GM12878 (cell line): Measurements from ENCODE around the gene MMP19. TPM values are rescaled to one million over a fixed set of nuclear protein-coding genes. Genes with fewer than 3 reads are reported as not detected.

ENCODE experiments used
- ATAC-seq: fragments of 200-7000 bp; cut with Tn5 transposase; 3 replicates; pipeline ENCODE4 v1.9.1; 2020; ENCODE audit warnings: mild to moderate bottlenecking, moderate library complexity
- BruUV-seq: library from RNA; stranded (reverse); fragments of 400-500 nt; replicated peaks from 2 replicates; lab custom pipeline; 2021; lab: Mats Ljungman, UMichigan
- CTCF ChIA-PET: fragments of 300-600 bp; sonication (Branson Sonifier 250); formaldehyde crosslinking; extraction: SDS; loops from one replicate; lab custom pipeline; 2021; ENCODE audit warnings: inconsistent platforms; lab: Yijun Ruan, JAX
- POLR2A ChIA-PET: fragments of 350-600 bp; formaldehyde crosslinking; extraction: SDS; loops from one replicate; lab custom pipeline; 2021; ENCODE audit warnings: inconsistent platforms; lab: Charles Lee
- RAD21 ChIA-PET: fragments of 300-600 bp; sonication (Branson Sonifier 250); formaldehyde crosslinking; loops from one replicate; lab custom pipeline; 2023; ENCODE audit warnings: antibody characterized with exemption; ENCODE audit not compliant: unreplicated experiment; lab: Charles Lee
- SMC1A ChIA-PET: fragments of 300-600 bp; sonication (Branson Sonifier 250); formaldehyde crosslinking; loops from one replicate; lab custom pipeline; 2023; ENCODE audit not compliant: unreplicated experiment, uncharacterized antibody; lab: Charles Lee
- DNase-seq: peaks from one replicate; pipeline ENCODE4 v3.0.0-alpha.2; 2011; ENCODE audit warnings: low read depth, low spot score
- FAIRE-seq: peaks from 3 replicates; lab custom pipeline; 2011; peaks lifted over from hg19 to GRCh38; lab: Jason Lieb, UNC
- H2AFZ ChIP-seq: 2 replicates; pipeline ENCODE4 v1.6.0; 2011; ENCODE audit warnings: low read depth, low read length, control low read depth; ENCODE audit not compliant: control insufficient read depth
- H3K27ac ChIP-seq: 2 replicates; pipeline ENCODE4 v1.5.1; 2011; ENCODE audit warnings: control low read depth; ENCODE audit not compliant: control insufficient read depth, insufficient read depth
- H3K27me3 ChIP-seq, 2 experiments: replicated peaks in 1 of 2; 2 replicates each; pipeline versions ENCODE4 v1.6.0 to v1.6.1; 2011; ENCODE audit warnings: low read length in 1 of 2; ENCODE audit not compliant: control insufficient read depth in 2 of 2, insufficient read depth in 2 of 2
- H3K36me3 ChIP-seq, 2 experiments: 2 replicates each; pipeline ENCODE4 v1.5.1; 2011; ENCODE audit warnings: low read length in 1 of 2; ENCODE audit not compliant: control insufficient read depth in 2 of 2, insufficient read depth in 2 of 2
- H3K4me1 ChIP-seq: 2 replicates; pipeline ENCODE4 v1.6.1; 2011; ENCODE audit warnings: mild to moderate bottlenecking, low read length, moderate library complexity, mixed read lengths; ENCODE audit not compliant: control insufficient read depth, insufficient read depth
- H3K4me2 ChIP-seq: 2 replicates; pipeline ENCODE4 v1.6.0; 2011; ENCODE audit warnings: control low read depth; ENCODE audit not compliant: control insufficient read depth, insufficient read depth
- H3K4me3 ChIP-seq: fragments of 200-600 bp; sonication (generic); 2 replicates; pipeline ENCODE4 v1.5.1; 2016
- H3K79me2 ChIP-seq: 2 replicates; pipeline ENCODE4 v1.6.0; 2011; ENCODE audit warnings: low read length; ENCODE audit not compliant: control insufficient read depth, insufficient read depth
- H3K9ac ChIP-seq: 2 replicates; pipeline ENCODE4 v1.8.0; 2011; ENCODE audit warnings: low read length, control low read depth, mixed read lengths; ENCODE audit not compliant: control insufficient read depth, insufficient read depth
- H3K9me3 ChIP-seq: replicated peaks from 3 replicates; pipeline ENCODE4 v1.5.1; 2011; ENCODE audit warnings: mild to moderate bottlenecking, low read length; ENCODE audit not compliant: control insufficient read depth, insufficient read depth
- H4K20me1 ChIP-seq: 2 replicates; pipeline ENCODE4 v1.6.0; 2011; ENCODE audit not compliant: control insufficient read depth, insufficient read depth
- JUNB ChIP-seq: IDR thresholded peaks from 2 replicates; pipeline ENCODE4 v1.6.1; 2016; ENCODE audit warnings: antibody characterized with exemption, mild to moderate bottlenecking
- KAT2A ChIP-seq: conservative IDR thresholded peaks from 2 replicates; pipeline ENCODE4 v1.6.1; 2011; ENCODE audit warnings: low read depth, low read length; ENCODE audit not compliant: control insufficient read depth
- KDM1A ChIP-seq: fragments of 200-600 bp; sonication (generic); IDR thresholded peaks from 2 replicates; pipeline ENCODE4 v1.6.1; 2016; ENCODE audit warnings: borderline replicate concordance
- MEF2A ChIP-seq: IDR thresholded peaks from 2 replicates; pipeline ENCODE4 v1.6.1; 2011; ENCODE audit warnings: low read depth, mild to moderate bottlenecking, low read length, moderate library complexity; ENCODE audit not compliant: insufficient read depth
- MTA3 ChIP-seq: IDR thresholded peaks from 2 replicates; pipeline ENCODE4 v1.6.1; 2012; ENCODE audit warnings: low read length, inconsistent platforms, borderline replicate concordance
- MXI1 ChIP-seq: fragments of 150-350 bp; IDR thresholded peaks from 2 replicates; pipeline ENCODE4 v1.6.1; 2011; ENCODE audit warnings: low read depth, mild to moderate bottlenecking, inconsistent platforms, low read length, improper control_type of control experiment
- PAX8 ChIP-seq: fragments of 450-650 bp; IDR thresholded peaks from 2 replicates; pipeline ENCODE4 v1.6.1; 2017; ENCODE audit warnings: mild to moderate bottlenecking, moderate library complexity
- POU2F2 ChIP-seq: IDR thresholded peaks from 3 replicates; pipeline ENCODE4 v1.6.1; 2011; ENCODE audit warnings: low read depth, mild to moderate bottlenecking, low read length, borderline replicate concordance
- PRDM15 ChIP-seq: fragments of 450-650 bp; formaldehyde crosslinking; IDR thresholded peaks from 2 replicates; pipeline ENCODE4 v1.4.0; 2020; ENCODE audit warnings: mild to moderate bottlenecking, moderate library complexity
- SIN3A ChIP-seq: IDR thresholded peaks from 2 replicates; pipeline ENCODE4 v1.6.1; 2012; ENCODE audit warnings: low read depth, low read length, improper control_type of control experiment
- SMC3 ChIP-seq: IDR thresholded peaks from 2 replicates; pipeline ENCODE4 v1.6.1; 2011; ENCODE audit warnings: low read length, improper control_type of control experiment, borderline replicate concordance
- ZBED1 ChIP-seq: IDR thresholded peaks from 2 replicates; pipeline ENCODE4 v1.6.1; 2016; ENCODE audit warnings: borderline replicate concordance
- WGBS: methylation state at CpG from one replicate; pipeline ENCODE4 v1.1.6; 2016; ENCODE audit warnings: low lambda C conversion rate; ENCODE audit not compliant: insufficient replicate concordance, insufficient coverage; ENCODE audit errors: missing lambda C conversion rate; 5-methylcytosine and 5-hydroxymethylcytosine counted together
- in situ Hi-C: fragments of 300-500 bp; cut with MboI; formaldehyde crosslinking; loops from 9 replicates; pipeline ENCODE4 v1.14.3; 2018; ENCODE audit warnings: mixed read lengths
- intact Hi-C: fragments of 100-400 bp; cut with micrococcal nuclease; formaldehyde crosslinking; loops from one replicate; pipeline ENCODE4 v1.14.2; 2022; ENCODE audit not compliant: unreplicated experiment
- polyA plus RNA-seq, 11 experiments: library from polyadenylated mRNA; depleted of rRNA in 4 of 11; unstranded in 6 of 11; stranded (reverse) in 5 of 11; fragments of >200 nt; fragmentation: Nextera tagmentation in 4 of 11; fragmentation: Illumina TruSeq in 1 of 11; extraction: Ambion mirVana in 4 of 11; extraction: Trizol in 1 of 11; gene quantifications; 1 replicate in 1 of 11; 2 replicates in 10 of 11; pipeline versions ENCODE4 v1.2.1 to v1.2.3, GENCODE V29; 2011 to 2016; ENCODE audit warnings: inconsistent platforms in 2 of 11, missing spikeins in 2 of 11, low read depth in 1 of 11
- total RNA-seq, 4 experiments: library from RNA; depleted of rRNA in 3 of 4; stranded (reverse); fragments of >200 nt in 3 of 4; fragmentation: Illumina TruSeq in 1 of 4; extraction: Trizol in 1 of 4; gene quantifications; 2 replicates each; pipeline versions ENCODE4 v1.2.1 to v1.2.3, GENCODE V29; 2013 to 2021
- TF ChIP-seq, protein P1 (sequence below): fragments of 450-650 bp; IDR thresholded peaks from 2 replicates; pipeline ENCODE4 v1.6.1; 2017; ENCODE audit warnings: borderline replicate concordance

The MMP19 gene
- total and polyA plus RNA-seq, 10 of the 15 experiments (the other 5 are each of a cell fraction or from before 2014, with no cell fraction given), result 0.03 to 0.04 (median 0.04) TPM; not detected in 7

DNA sequence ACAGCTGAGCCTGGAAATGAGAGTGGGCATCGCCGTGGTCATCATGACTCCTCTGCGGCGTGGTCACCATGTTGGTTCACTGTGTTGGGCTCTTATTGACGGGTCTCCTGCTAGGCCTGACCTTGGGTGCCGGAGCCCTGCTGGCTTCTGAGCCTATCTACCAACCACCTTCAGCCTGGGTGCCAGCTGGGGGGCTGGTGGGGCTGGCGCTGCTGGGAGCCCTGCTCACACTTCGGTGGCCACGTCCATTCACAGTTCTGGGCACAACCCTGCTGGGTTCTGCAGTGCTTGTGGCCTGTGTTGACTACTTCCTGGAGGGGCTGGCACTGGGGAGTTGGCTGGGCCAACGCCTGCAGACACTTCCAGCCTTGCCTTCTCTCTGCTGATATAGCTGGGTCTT lies 9.7 kb downstream of the MMP19 start:
- H4K20me1 ChIP-seq, result no peaks in the 10 kb centered on the region
- RAD21 ChIA-PET, result no interaction called here
- H3K79me2 ChIP-seq, result peaks cover 26% of the 10 kb centered on the region
- no peak overlapping the region for H3K4me2 ChIP-seq
- no peaks in the 10 kb centered on the region for H3K36me3 ChIP-seq
- CTCF ChIA-PET, result interaction anchor here (1.2 kb wide), 1 partner anchor 53 kb away, joined by 3 read pairs; no protein-coding TSS in a partner anchor
- DNase-seq (no peak), FAIRE-seq (no peak), ATAC-seq (no peak)
- TF ChIP-seq KDM1A (no peak), SMC3 (no peak), KAT2A (no peak), SIN3A (no peak), PRDM15 (CRISPR knock-in tag) (no peak), PAX8 (no peak), JUNB (no peak), POU2F2 (no peak), MEF2A (no peak), ZBED1 (no peak), MTA3 (no peak), MXI1 (no peak)
- TF ChIP-seq, protein P1, sequence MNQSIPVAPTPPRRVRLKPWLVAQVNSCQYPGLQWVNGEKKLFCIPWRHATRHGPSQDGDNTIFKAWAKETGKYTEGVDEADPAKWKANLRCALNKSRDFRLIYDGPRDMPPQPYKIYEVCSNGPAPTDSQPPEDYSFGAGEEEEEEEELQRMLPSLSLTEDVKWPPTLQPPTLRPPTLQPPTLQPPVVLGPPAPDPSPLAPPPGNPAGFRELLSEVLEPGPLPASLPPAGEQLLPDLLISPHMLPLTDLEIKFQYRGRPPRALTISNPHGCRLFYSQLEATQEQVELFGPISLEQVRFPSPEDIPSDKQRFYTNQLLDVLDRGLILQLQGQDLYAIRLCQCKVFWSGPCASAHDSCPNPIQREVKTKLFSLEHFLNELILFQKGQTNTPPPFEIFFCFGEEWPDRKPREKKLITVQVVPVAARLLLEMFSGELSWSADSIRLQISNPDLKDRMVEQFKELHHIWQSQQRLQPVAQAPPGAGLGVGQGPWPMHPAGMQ, result no peak
- SMC1A ChIA-PET, result interaction anchor here (4.1 kb wide), 1 partner anchor 93 kb away, joined by 34 read pairs; the partner anchor contains the start of gene PYM1
- no peak overlapping the region for H3K9ac ChIP-seq
- no peaks in the 10 kb centered on the region for H3K27me3 ChIP-seq
- H3K9me3 ChIP-seq, result no peaks in the 10 kb centered on the region
- H3K27ac ChIP-seq, result no peak overlapping the region
- BruUV-seq, result no TSS peak
- intact Hi-C loops (no loop called here), in situ Hi-C loops (no loop called here)
- no peak overlapping the region for H2AFZ ChIP-seq
- no peak overlapping the region for H3K4me3 ChIP-seq
- POLR2A ChIA-PET, result interaction anchor here (1.4 kb wide), 1 partner anchor 15 kb away, joined by 3 read pairs; the partner anchor contains the start of genes ORMDL2 and SARNP
- peaks cover 11% of the 10 kb centered on the region; the same call in 1 of the 2 replicates for H3K4me1 ChIP-seq
- WGBS, result 90% methylated on average over 10 of the region's 10 CpGs
